ENCODE measurements around the gene CADM4. TPM values are rescaled to one million over a fixed set of nuclear protein-coding genes. Genes with fewer than 3 reads are reported as not detected.

The CADM4 gene
- total RNA-seq, 1 donor from 2014 or later, result 3.5 TPM

DNA sequence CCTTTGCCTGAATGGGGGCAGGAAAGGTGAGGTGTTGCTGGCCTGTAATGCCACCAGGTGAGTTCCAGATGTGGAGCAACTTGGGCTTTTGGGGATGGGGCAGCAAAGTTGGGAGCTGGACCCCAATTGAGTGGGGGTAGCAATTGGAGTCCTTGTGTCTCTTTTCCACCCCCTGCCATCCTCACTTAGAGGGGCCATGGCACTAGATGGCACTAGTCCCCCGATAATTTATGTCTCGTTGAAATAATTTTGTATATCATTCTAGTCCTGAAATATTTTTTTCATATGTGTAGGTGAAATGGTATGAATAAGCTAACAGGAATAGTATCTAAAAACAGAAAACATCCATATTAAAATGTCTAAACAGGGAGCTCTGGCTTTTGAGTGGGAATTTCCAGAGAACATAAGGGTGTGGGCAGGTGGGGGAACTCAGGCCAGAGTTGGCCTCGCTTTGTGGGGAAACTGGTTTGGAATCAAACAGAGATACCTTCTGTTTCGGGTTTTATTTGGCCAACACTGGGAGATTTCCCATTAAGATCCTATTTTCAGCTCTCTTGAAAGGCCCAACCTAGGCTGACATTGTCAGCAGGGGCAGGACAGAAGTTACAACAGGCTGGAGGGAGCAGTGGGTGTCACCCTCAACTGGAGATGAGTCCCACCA lies 39.9 kb downstream of the CADM4 start:
- Histone ChIP-seq H3K9me3 (no peaks in the 10 kb centered on the region), H3K4me3 (no peak overlapping the region), H3K27me3 (no peaks in the 10 kb centered on the region), H3K27ac (no peak overlapping the region), H3K36me3 (peaks cover 13 to 23% of the 10 kb centered on the region in 2 donors), H3K4me1 (peaks cover 12 to 15% of the 10 kb centered on the region in 2 donors)
- intact Hi-C loops (cut with DNase I), result loop anchor here (10.0 kb wide), 1 partner anchor 1645 kb away; the partner anchor contains the start of gene RABAC1
- no peak for DNase-seq (ENCODE audit: low spot score in 2 of 2)
- TF ChIP-seq, protein P1, sequence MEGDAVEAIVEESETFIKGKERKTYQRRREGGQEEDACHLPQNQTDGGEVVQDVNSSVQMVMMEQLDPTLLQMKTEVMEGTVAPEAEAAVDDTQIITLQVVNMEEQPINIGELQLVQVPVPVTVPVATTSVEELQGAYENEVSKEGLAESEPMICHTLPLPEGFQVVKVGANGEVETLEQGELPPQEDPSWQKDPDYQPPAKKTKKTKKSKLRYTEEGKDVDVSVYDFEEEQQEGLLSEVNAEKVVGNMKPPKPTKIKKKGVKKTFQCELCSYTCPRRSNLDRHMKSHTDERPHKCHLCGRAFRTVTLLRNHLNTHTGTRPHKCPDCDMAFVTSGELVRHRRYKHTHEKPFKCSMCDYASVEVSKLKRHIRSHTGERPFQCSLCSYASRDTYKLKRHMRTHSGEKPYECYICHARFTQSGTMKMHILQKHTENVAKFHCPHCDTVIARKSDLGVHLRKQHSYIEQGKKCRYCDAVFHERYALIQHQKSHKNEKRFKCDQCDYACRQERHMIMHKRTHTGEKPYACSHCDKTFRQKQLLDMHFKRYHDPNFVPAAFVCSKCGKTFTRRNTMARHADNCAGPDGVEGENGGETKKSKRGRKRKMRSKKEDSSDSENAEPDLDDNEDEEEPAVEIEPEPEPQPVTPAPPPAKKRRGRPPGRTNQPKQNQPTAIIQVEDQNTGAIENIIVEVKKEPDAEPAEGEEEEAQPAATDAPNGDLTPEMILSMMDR (IDR thresholded peaks at IDR 0.05), result no peak

DNA sequence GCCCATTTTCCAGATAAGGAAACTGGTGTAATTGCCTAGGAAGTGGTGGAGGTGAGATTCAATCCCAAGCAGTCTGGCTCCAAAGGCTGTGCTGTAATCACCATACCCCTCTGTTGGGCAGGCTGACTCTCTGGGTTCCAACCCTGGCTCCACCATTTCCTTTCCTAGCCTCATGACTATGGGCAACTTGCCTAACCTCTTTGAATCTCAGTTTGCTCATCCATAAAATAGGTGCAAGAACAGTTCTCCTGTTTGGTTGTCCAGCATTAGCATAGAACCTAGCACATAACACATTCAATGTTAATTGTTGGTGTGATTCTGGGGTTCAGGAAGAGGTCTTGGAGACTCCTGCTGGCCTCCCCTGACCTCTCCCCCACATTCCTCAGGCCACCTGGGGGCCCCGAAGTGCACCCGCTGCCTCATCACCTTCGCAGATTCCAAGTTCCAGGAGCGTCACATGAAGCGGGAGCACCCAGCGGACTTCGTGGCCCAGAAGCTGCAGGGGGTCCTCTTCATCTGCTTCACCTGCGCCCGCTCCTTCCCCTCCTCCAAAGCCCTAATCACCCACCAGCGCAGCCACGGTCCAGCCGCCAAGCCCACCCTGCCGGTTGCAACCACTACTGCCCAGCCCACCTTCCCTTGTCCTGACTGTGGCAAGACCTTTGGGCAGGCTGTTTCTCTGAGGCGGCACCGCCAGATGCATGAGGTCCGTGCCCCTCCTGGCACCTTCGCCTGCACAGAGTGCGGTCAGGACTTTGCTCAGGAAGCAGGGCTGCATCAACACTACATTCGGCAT lies 41.0 kb downstream of the CADM4 start:
- Histone ChIP-seq H3K27ac (no peak overlapping the region), H3K4me3 (no peak overlapping the region), H3K36me3 (peaks cover 19 to 24% of the 10 kb centered on the region in 2 donors), H3K4me1 (peaks cover 22 to 23% of the 10 kb centered on the region in 2 donors), H3K9me3 (no peaks in the 10 kb centered on the region), H3K27me3 (no peaks in the 10 kb centered on the region)
- no peak for DNase-seq (ENCODE audit: low spot score in 2 of 2)
- TF ChIP-seq, protein P1 (IDR thresholded peaks at IDR 0.05), result no peak
- intact Hi-C loops (cut with DNase I), result loop anchor here (10.0 kb wide), 1 partner anchor 1644 kb away; the partner anchor contains the start of gene RABAC1

DNA sequence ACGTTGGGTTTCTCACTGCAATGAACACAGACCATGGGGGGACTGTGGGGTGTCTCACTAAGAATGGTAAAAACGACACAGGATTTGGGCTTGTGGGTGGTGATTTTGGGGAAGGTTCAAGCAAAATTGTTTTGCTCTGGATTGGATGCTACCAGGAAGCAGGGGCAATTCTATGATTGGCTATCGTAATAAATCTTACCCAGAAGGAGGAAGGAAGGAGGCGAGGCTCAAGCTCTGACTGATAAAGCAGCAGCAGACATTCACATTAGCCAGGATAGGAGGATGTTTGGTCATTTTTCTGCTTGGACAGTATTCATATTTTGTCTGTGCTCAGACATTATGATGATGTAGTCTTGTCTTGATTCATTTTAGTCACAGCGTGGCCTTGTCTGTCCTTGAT lies 41.8 kb downstream of the CADM4 start:
- H3K4me3 ChIP-seq, result peak overlapping the region in 1 of 2 donors; percentile 68

DNA sequence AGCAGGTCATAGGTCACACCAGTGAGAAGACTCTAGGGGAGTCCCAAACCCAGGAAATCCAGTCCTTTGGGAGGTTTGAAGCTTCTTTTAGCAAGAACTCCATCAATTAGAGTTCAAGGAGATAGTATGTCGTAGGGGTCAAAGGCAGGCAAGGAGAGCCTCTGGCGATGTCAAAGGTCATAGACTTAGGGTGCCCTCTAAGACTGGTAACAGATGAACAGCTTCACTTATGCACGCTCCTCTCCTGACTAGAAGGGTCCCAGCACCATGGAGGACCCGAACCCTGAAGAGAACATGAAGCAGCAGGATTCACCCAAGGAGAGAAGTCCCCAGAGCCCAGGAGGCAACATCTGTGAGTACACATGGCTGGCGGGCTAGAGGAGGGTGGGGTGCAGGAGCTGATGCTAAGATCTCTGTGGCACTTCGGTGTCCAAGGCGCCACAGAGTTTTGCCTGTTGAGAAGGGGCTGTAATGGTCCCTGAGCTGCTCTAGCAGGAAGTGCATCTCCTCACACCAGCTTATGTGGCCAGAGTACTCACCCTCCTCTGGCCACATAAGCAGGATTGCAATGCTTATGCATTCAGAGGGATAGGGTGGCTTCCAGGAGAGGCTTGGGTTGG lies 42.7 kb downstream of the CADM4 start:
- Histone ChIP-seq H3K27ac (peak overlapping the region; percentile 94 to 99), H3K36me3 (peaks cover 33 to 38% of the 10 kb centered on the region in 2 donors), H3K27me3 (no peaks in the 10 kb centered on the region), H3K4me3 (peak overlapping the region; percentile 59 to 68), H3K9me3 (no peaks in the 10 kb centered on the region), H3K4me1 (peaks cover 22 to 23% of the 10 kb centered on the region in 2 donors)
- no peak for DNase-seq (ENCODE audit: low spot score in 2 of 2)
- intact Hi-C loops (cut with DNase I), result loop anchor here (1.0 to 10.0 kb wide), 6 partner anchors 22 to 1642 kb away; partner anchors contain the start of genes PINLYP, RABAC1, SMG9 and XRCC1
- TF ChIP-seq, protein P1 (IDR thresholded peaks at IDR 0.05), result no peak

More for the DNA sequence above, 41.8 kb downstream of the CADM4 start:
- Histone ChIP-seq H3K9me3 (no peaks in the 10 kb centered on the region), H3K27me3 (no peaks in the 10 kb centered on the region), H3K27ac (no peak overlapping the region), H3K4me1 (peaks cover 22 to 23% of the 10 kb centered on the region in 2 donors), H3K36me3 (peaks cover 24 to 32% of the 10 kb centered on the region in 2 donors)
- intact Hi-C loops (cut with DNase I), result loop anchor here (10.0 kb wide), 1 partner anchor 1643 kb away; the partner anchor contains the start of gene RABAC1
- TF ChIP-seq, protein P1 (IDR thresholded peaks at IDR 0.05), result no peak
- no peak for DNase-seq (ENCODE audit: low spot score in 2 of 2)

All from ascending aorta (tissue), 2 donors.